ENCODE data around the gene DENND2A.

DNA sequence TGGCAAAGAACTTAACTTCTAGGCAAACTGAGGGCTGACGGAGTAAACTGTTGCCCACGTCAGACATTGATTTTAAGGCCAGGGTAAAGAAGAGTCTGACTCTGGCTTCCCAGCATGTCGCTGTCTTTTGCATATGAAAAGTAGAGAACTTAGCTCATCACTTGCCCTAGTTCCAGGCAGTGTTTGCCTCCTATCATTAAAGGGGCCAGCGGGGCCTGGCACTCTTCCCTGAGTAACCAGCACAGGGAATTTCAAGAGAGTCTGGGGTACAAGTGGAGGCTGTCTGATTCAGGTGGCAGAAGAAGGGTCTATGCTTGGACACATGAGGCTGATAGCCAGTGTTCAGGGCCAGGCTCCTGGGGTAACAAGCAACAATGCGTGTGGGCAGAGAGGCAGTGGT is 4.8 kb downstream of the DENND2A start:
- TF ChIP-seq, protein P1, sequence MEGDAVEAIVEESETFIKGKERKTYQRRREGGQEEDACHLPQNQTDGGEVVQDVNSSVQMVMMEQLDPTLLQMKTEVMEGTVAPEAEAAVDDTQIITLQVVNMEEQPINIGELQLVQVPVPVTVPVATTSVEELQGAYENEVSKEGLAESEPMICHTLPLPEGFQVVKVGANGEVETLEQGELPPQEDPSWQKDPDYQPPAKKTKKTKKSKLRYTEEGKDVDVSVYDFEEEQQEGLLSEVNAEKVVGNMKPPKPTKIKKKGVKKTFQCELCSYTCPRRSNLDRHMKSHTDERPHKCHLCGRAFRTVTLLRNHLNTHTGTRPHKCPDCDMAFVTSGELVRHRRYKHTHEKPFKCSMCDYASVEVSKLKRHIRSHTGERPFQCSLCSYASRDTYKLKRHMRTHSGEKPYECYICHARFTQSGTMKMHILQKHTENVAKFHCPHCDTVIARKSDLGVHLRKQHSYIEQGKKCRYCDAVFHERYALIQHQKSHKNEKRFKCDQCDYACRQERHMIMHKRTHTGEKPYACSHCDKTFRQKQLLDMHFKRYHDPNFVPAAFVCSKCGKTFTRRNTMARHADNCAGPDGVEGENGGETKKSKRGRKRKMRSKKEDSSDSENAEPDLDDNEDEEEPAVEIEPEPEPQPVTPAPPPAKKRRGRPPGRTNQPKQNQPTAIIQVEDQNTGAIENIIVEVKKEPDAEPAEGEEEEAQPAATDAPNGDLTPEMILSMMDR (IDR thresholded peaks at IDR 0.05), result no peak
- no peak for TF ChIP-seq POLR2A (IDR thresholded peaks at IDR 0.05)

Data from gastroesophageal sphincter (tissue), 3 donors.